Cerebellar nuclear complex (tissue), 1 donor: ENCODE data around the gene ADGRL1.
"Not testable (repeated sequence)": the region's sequence is repeated elsewhere in the genome, so short reads cannot be mapped to it uniquely, and the experiment has no call there.

Source experiments
- DNase-seq, 2 experiments: peaks; one replicate each; lab custom pipeline; 2025; lab: John Stamatoyannopoulos, UW

The ADGRL1 gene

DNA sequence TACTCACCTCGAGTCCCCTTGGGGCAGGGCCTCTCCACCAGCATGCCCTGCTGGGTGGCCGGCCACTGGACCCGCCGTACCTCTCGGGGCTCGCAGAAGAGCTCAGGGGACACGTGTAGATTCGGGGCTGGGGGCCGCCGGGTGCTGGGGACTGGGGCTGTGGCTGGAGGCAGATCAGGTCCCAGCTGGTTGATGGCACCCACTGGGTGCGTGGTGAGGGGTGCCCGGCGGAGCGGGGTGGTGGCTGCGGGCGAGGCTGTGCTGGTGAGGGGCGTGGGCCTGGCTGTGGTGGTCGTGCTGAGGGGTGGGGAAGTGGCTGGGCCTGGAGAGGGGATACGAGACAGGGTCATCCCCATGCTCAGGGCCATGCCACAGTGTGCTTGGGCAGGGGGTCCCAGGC, 44.7 kb downstream of the ADGRL1 start:
- DNase-seq: no peak

- no peak for DNase-seq
Observed at GRCh38 chr19:14160017-14160703, 45.8 kb downstream of the ADGRL1 start.

- DNase-seq: no peak
Observed at GRCh38 chr19:14159059-14159458, 46.9 kb downstream of the ADGRL1 start.

GRCh38 chr19:14158276-14159023, 47.5 kb downstream of the ADGRL1 start:
- no peak for DNase-seq

GRCh38 chr19:14156971-14157717, 48.8 kb downstream of the ADGRL1 start:
- no peak for DNase-seq

- DNase-seq: no peak
Observed at GRCh38 chr19:14156122-14156521, 49.8 kb downstream of the ADGRL1 start.

- DNase-seq: no peak
Observed at GRCh38 chr19:14155371-14155770, 50.6 kb downstream of the ADGRL1 start.

GRCh38 chr19:14152713-14153112, 53.3 kb downstream of the ADGRL1 start:
- DNase-seq: no peak

- no peak for DNase-seq
Observed at GRCh38 chr19:14150770-14151661, 55.0 kb downstream of the ADGRL1 start.

- DNase-seq: no peak
Observed at GRCh38 chr19:14150041-14150769, 55.8 kb downstream of the ADGRL1 start.

DNA sequence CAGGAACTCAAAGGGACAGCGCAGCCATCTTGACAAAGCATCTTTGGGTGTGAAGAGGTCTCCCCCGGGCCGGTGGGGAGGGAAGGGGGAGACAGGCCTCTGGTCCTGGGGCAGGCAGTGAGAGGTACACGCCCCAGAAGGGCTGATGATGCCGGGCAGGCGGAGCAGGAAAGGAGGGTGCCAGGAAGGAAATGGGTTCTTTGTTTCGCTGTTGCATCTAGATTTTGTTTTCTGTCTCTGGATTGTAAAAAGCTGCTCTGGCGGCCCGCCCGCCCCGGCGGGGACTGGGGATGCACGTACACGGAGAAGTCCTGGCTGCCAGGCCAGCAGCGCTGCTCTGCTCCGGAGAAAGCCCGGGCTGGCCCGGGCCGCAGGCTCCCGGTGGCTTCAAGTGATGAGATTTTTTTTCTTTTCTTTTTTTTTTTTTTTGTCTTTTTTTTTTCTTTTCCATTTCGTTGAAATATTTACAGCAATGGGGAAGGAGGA, 56.4 kb downstream of the ADGRL1 start:
- no peak for DNase-seq

DNA sequence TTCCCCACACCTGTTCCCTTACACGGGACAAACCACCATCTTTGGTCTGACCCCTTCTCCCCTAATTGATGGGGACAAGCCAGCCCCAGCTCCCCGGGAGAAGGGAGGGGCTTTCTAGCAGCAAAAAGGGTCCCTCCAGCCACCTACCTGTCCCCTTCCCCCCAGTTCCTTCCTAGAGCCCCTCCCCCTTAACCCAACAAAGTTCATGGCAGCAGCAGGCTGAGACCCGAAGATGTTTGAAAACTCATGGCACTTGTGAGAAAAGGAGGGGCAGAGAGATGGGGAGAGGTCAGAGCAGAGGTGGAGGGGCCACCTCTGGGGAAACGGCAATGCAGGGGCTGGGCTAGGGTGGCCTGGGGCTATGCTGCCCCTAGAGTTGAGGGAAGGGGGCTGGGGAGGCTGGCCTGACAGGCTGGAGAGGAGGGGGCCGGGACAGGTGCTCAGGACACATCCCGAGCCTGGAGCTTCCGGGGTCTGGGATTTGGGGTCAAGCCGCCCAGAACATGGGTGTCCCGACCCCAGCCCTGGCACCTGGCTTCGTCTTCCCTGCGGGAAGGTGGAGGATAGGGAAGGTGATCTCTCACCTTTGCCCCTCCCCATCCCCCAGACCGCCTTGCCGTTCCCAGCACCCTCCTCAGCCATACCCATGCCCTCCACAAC, 57.1 kb downstream of the ADGRL1 start:
- no peak for DNase-seq

GRCh38 chr19:14147797-14148605, 58.0 kb downstream of the ADGRL1 start:
- no peak for DNase-seq

- DNase-seq: no peak
Observed at GRCh38 chr19:14146789-14147216, 59.2 kb downstream of the ADGRL1 start.

DNA sequence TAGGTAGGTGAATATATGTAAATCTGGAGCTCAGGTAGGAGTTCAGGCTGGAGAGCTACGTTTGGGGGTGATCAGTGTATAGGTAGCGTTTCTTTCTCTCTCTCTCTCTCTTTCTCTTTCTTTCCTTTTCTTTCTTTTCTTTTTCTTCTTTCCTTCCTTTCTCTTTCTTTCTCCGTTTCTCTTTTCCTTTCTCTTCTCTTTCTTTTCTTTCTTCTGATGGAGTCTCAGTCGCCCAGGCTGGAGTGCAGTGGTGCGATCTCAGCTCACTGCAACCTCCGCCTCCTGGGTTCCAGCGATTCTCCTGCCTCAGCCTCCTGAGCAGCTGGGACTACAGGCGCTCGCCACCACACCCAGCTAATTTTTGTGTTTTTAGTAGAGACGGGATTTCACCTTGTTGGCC, 59.8 kb downstream of the ADGRL1 start:
- not testable (repeated sequence) for DNase-seq

- no peak for DNase-seq
Observed at GRCh38 chr19:14145381-14145780, 60.6 kb downstream of the ADGRL1 start.

DNA sequence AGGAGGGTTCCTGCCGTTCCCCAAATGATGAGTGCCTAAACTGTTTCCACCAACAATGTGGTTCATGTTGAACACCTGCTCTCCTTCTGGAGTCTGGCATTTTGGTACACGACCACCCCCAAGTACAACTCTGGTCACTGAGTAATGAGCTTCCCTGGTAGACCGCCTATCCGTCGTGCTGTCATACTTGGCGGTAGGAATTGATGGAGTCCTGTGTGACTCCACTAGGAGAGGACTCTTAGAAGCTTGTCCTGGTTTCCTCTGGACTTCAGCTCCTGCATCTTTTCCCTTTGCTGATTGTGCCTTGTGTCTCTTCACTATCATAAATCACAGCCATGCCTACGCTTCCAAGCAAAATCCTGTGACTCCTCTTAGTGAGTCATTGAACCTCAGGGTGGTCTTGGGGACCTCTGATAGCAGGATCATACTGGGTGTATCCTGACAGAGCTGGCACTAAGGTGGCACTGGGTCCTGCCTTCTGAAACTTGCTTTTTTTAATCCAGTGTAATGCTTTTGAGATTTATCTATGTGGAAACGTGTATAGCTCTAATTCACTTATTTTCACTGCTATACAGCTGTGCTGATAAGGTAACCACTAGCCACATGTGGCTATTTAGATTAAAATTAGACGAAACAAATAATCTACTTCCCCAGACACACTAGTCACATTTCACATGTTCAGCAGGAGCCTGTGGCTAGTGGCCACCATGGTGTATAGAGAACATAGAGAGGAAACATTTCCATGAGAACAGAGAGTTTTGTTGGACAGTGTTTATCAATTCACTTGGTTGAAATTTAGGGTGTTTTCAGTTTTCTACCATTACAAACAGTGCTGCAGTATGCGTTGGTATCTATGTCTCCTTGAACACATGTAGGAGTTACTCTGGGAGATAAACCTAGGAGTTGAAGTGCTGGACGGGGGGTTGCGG, 63.4 kb downstream of the ADGRL1 start:
- no peak for DNase-seq

- DNase-seq: no peak
Observed at GRCh38 chr19:14141041-14141440, 64.9 kb downstream of the ADGRL1 start.
